ENCODE data around the gene TMTC4.
"Not testable (repeated sequence)": the region's sequence is repeated elsewhere in the genome, so short reads cannot be mapped to it uniquely, and the experiment has no call there.

TMTC4 gene

GRCh38 chr13:100589178-100589725 lies 85.3 kb downstream of the TMTC4 start:
- no peak for TF ChIP-seq CTCF (IDR thresholded peaks at IDR 0.05; ENCODE audit: borderline replicate concordance, insufficient read depth, low read depth, low read length)
- H3K4me3 ChIP-seq (ENCODE audit: low read depth, low read length), result no peak overlapping the region

GRCh38 chr13:100588331-100589177 lies 86.0 kb downstream of the TMTC4 start, which contains the start of gene GGACT:
GGACT (minus strand) TSS chr13:100588789; CDS start chr13:100532591, 56,198 bp downstream.
- H3K4me3 ChIP-seq (ENCODE audit: low read depth, low read length), result peak within 1 kb of the TSS; percentile 66
- TF ChIP-seq CTCF (IDR thresholded peaks at IDR 0.05; ENCODE audit: borderline replicate concordance, insufficient read depth, low read depth, low read length), result peak; percentile 91

GRCh38 chr13:100584896-100585295 lies 89.7 kb downstream of the TMTC4 start:
- no peak overlapping the region for H3K4me3 ChIP-seq (ENCODE audit: low read depth, low read length)

GRCh38 chr13:100581504-100581903 lies 93.1 kb downstream of the TMTC4 start:
- TF ChIP-seq CTCF (IDR thresholded peaks at IDR 0.05; ENCODE audit: borderline replicate concordance, insufficient read depth, low read depth, low read length), result no peak
- no peak overlapping the region for H3K4me3 ChIP-seq (ENCODE audit: low read depth, low read length)

More at GRCh38 chr13:100584896-100585295, 89.7 kb downstream of the TMTC4 start:
- TF ChIP-seq CTCF (IDR thresholded peaks at IDR 0.05; ENCODE audit: borderline replicate concordance, insufficient read depth, low read depth, low read length), result no peak

GRCh38 chr13:100581030-100581429 lies 93.6 kb downstream of the TMTC4 start:
- H3K4me3 ChIP-seq (ENCODE audit: low read depth, low read length), result no peak overlapping the region
- TF ChIP-seq CTCF (IDR thresholded peaks at IDR 0.05; ENCODE audit: borderline replicate concordance, insufficient read depth, low read depth, low read length), result no peak

GRCh38 chr13:100580045-100580444 lies 94.5 kb downstream of the TMTC4 start:
- TF ChIP-seq CTCF (IDR thresholded peaks at IDR 0.05; ENCODE audit: borderline replicate concordance, insufficient read depth, low read depth, low read length), result no peak
- no peak overlapping the region for H3K4me3 ChIP-seq (ENCODE audit: low read depth, low read length)

GRCh38 chr13:100577239-100577638 lies 97.4 kb downstream of the TMTC4 start:
- not testable (repeated sequence) for H3K4me3 ChIP-seq (ENCODE audit: low read depth, low read length)
